NCI-H2081 treated with DMSO at 0.1 percent for 48 hours (cell line): ENCODE measurements around the gene EFL1.
"Not testable (repeated sequence)": the region's sequence is repeated elsewhere in the genome, so short reads cannot be mapped to it uniquely, and the experiment has no call there.

Experiments
- DNase-seq: peaks from one replicate; lab custom pipeline; 2025; lab: John Stamatoyannopoulos, UW

EFL1 gene

DNA sequence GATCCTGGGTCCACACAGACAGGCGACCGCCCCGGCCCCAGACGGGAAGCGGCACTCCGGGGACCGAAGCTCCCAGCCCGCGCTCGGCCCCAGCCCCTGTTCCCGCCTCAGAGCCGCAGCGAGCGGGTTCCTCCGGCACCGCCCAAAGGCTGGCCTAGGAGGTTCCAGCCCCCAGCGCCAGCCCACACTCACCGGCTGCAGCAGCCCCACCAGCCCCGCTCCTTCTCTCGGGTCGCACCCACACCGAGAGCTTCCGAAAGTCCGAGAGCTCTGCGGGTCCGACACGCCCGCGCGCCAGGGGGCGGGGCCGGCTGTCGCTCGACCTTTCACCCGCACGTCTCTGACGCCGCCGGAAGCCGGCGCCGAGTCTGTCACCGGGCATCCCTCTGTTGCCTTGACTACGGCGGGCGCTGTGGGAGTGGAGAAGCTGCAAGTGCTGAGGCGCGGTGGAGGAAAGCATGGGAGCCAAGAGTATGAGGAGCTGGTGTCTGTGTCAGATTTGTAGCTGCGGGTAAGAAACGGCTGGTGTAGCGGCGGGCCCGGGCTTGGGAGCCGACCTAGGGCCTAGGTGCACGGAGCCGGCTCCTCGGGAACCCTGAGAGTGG lies at the start of gene EFL1, which contains the start of gene SAXO2:
TSS of gene EFL1 (minus strand) at position 313 of the 605 bp plus-strand sequence. CDS start 956 bp downstream, outside the sequence.
TSS of gene SAXO2 (plus strand) at position 397 of the 605 bp plus-strand sequence. CDS start at position 459, 62 bp downstream.
- peak; percentile 42 for DNase-seq

DNA sequence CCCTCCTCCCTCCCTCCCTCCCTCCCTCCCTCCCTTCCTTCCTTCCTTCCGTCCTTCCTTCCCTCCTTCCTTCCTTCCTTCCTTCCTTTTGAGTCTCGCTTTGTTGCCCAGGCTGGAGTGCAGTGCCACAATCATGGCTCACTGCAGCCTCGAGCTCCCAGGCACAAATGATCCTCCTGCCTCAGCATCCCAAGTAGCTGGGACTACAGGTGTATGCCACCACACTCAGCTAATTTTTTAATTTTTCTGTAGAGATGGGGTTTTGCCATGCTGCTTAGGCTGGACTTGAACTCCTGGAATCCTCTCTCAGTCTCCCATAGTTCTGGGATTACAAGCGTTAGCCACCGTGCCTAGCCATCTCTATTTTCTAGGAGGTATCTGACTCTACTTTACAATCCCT lies 48.8 kb upstream of the EFL1 start:
- DNase-seq = not testable (repeated sequence)

DNA sequence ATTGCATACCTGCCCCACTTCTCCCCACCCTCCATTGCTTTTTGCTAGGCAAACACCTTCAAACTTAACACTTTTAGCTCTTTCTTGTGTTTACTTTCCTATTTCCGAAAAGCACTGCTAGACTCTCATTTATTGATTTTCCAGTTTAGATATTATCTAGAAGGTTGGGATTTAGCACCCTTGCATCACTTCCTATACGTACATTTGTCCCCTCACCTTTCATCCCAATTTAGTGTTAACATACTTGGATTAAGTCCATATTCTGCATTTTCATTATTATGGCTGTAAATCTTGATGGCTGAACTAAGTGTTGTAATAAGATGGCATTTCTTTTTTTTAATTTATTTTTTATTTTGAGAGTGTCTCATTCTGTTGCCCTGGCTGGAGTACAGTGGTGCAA lies 47.3 kb upstream of the EFL1 start:
- DNase-seq = no peak

DNA sequence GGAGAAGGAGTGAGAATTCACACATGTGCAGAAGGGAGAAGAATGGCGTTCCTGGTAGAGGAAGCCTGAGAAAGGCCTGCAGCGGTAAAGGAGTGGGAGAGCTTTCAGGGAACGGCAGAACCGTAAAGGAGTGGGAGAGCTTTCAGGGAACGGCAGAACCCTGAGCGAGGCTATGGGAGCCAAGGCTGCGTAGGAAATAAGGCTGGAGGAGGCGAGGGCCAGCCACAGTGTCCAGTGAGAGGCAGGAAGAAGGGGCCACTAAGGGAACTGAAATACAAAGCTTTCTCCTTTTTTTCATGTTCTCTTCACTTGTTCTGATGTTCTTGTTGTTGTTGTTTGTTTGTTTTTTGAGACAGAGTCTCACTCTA lies 45.2 kb upstream of the EFL1 start:
- no peak for DNase-seq

DNA sequence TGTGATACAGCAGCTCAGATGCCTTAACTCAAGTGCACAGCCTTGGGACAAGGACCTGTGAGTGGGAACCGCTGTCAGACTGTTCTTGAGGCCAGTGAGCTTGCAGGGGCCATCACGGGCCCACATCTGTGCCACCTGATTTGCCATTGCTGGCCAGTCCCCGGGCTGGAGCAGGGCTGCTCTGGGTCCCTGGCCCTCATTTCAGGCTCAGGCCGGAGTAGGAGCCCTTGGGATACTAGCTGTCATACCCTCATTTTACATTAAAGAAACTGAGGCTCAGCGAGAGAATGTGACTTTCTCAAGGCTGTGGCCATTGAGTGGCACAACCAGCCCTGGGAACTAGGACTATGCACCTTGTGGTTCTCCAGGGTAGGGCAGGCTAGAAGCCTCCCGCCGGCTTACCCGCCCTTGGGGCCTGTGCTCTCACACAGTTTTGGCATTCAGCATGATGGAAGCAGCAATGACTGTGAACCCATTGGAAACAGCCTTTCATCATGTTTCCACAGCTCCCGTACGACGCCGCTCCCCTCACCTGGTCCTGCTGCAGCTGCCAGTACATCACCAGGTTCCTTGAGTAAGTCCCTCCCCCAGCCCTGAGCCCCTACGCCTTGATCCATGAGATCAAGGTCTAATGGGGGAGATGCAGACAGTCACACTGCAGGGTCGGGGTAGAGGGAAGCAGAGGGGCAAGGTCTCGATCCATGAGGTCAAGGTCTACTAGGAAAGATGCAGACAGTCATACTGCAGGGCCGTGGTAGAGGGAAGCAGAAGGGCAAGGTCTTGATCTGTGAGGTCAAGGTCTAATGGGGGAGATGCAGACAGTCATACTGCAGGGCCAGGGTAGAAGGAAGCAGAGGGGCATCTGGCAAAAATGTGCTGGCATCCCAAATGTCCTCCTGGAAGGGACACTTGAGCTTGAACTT lies 44.5 kb upstream of the EFL1 start:
- DNase-seq = no peak

DNA sequence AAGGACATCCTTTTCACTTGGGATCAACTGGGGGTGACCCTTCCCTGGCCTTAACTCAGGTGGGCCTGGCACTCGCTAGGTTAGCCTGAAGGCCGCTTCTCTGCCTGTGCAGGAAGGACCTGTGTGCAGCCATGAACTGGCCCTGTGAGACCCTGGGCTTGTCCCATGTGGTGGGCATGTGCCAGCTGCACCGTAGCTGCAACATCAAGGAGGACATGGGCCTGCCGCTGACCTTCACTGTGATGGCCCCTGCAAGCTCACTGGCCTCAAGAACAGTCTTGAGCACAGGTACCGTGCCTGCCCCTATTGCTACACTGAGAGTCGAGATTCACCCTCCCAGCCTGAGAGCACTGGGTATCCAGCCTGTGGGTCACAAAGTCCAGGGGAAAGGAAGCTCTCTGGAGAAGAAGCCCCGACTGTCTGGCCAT lies 43.1 kb upstream of the EFL1 start:
- no peak for DNase-seq

DNA sequence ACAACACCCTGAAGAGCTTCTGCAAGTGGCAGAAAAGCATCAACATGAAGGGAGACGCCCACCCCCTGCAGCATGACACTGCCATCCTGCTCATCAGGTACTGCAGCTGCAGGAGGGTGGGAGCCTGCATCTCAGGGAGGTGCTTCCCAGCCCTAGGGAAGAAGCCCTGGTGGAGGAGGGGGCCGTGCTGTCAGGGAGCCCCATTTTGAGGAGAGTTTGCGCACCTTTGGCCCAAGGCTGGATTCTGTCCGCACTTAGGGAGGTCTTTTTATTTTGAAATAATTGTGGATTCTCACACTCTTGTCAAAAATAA lies 42.2 kb upstream of the EFL1 start:
- no peak for DNase-seq

DNA sequence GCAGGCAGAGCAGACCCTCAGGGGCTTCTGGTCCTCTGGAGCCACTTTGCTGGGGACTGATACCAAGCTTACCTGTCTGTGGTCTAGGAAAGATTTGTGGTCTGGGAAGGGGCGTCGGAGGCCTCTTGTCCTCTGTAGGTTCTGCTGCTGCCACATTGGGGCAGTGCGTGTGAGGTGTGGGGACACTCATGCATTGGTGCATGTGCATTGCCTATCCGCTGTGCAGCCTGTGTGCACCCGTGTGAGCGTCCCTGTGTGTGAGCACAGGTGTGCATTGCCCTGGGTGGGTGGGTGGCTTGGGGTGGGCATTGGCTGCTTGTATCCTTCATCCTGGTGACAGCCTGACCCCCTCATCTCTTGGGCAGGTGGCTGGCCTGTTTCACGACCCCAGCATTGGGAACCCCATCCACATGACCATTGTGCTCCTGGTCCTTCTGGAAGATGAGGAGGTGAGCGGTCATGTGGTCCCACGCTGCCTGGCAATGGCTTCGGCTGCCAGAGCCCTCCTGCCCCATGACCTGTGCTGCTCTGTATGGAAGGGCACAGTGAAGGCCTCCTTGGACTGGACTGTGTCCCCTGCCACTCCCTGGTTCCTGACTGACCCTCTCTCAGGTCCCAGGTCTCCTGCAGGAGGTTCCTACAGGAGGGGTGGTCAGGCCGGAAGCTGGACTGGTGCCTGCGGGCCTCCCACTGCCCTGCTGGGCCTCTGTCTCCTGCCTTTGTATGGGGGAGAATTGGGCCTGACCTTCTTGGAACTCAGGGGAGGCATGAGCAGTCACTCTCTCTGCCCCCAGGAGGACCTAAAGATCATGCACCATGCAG lies 41.6 kb upstream of the EFL1 start:
- DNase-seq = no peak

DNA sequence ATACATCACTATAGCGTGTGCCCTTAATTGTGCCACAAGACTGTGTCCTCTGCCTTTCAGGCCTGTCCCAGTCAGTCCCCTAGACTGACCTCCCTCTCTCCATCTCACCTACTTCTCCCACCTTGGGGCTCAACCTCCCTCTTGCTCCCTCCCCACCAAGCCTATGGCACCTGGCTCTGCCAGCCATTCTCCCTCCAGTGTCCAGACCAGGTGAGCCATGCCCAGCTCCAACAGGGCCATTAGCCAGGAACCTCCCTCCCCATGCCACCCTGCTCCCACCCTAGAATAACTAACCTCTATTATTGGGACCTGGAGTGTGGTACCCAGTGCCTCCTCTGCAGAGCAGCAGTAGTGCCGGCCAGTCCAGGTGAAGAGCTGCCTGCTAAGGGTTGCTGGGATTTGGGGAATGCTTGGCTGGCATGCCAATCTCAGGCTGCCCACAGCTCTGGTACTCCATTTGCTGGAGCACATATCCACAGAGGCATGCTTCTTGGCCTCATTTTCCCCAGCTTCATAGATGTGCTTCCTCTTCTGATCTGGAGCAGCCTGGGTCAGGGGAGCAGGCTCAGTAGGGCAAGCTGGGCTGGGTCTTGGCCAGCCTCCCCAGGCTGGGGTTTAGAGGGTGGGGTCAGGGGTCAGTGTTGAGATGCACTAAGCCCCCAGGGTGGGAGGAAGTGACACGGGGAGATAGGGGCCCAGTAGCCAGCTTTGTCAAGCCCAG lies 38.9 kb upstream of the EFL1 start:
- no peak for DNase-seq

DNA sequence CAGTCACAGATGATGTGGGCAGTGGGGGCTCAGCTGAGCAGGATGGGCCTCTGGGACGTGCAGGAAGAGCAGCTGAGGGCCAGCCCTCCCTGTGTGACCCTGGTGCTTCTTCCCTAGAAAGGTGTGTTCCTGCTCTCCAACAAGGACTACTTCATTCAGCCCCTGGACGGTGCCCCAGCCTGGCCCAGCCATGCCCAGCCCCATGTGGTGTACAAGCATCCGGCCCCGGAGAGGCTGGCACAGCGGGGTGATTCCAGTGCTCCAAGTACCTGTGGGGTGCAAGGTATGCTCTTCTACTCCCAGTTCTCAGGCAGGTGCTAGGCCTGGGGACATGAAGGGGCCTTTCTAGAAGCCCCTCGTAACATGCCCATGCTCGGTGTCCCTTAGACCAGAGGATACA lies 38.3 kb upstream of the EFL1 start:
- no peak for DNase-seq

DNA sequence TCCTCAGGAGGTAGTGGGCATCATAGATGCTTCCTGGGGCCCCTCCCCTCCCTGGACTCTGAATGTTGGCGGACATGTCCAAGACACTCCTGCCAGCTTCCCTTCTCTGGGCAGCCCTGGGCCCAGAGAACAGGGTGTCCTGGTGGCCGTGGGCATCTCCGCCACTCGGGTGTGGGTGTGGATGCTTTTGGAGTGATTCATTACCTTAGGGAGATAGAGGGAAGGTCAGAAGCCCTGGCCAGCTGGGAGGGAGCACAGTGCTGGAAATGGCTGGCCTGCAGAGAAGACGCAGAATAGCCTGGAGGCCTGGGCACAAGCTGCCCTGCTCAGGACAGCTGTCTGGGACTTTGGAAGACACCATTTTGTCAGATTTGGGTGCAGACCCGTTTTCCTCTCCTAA lies 37.8 kb upstream of the EFL1 start:
- not testable (repeated sequence) for DNase-seq

DNA sequence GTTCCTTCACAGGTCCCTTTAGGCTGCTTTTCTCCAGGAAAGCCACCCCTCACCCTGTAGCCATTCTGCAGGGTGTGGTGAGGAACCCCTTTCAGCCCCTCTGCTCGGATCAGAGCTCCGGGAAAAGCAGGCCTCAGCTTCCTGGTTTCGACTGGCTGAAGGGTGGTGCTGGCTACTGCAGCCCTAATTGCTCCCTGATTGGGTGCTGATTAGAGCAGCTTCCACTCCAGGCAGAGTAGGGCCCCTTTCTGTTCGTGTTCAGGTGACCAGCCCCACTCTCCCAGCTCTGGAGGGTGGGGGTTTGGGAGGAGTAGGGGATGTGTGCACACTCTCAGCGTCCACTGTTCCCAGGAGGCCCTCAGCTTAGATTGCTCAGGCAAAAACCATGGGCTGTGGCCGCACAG lies 37.0 kb upstream of the EFL1 start:
- DNase-seq = not testable (repeated sequence)

DNA sequence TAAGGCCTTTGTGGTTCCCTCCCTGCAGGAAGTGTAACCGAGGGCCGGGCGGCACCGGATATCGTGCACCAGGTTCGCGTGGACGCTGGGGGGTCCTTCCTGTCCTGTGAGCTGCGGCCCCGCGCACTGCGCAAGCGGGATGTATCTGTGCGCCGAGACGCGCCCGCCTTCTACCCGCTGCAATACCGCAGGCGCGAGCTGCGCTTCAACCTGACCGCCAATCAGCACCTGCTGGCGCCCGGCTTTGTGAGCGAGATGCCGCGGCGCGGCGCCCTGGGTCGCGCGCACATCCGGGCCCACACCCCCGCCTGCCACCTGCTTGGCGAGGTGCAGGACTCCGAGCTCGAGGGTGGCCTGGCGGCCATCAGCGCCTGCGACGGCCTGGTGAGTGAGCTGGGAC lies 36.0 kb upstream of the EFL1 start:
- DNase-seq = no peak

DNA sequence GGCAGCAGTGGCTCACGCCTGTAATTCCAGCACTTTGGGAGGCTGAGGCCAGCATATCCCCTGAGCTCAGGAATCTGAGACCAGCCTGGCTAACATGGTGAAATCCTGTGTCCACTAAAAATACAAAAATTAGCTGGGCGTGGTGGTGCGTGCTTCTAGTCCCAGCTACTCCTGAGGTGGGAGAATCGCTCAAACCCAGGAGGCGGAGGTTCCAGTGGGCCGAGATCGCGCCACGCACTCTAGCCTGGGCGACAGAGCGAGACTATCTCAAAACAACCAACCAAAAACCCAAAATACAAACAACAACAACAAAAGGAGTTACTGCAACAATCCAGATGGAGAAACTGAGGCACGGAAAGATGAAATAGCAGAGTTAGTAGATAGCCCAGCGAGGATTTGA lies 35.5 kb upstream of the EFL1 start:
- no peak for DNase-seq

DNA sequence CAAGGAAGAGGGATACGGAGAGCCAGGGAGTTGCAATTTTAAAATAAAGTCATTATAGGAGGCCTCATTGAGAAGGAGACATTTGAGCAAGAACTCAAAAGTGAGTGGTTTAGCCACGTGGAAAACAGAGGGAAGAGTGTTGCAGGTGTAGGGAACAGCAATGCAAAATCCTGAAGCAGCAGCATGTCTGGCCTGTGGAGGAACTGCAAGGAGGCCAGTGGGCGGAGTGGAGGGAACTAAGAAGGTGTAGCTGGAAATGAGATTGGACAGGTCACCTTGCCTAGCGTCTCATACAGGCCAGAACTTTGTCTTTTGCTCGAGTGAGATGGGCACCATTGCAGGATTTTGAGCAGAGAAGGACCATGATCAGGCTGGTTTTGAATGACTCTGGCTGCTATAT lies 35.0 kb upstream of the EFL1 start:
- no peak for DNase-seq

DNA sequence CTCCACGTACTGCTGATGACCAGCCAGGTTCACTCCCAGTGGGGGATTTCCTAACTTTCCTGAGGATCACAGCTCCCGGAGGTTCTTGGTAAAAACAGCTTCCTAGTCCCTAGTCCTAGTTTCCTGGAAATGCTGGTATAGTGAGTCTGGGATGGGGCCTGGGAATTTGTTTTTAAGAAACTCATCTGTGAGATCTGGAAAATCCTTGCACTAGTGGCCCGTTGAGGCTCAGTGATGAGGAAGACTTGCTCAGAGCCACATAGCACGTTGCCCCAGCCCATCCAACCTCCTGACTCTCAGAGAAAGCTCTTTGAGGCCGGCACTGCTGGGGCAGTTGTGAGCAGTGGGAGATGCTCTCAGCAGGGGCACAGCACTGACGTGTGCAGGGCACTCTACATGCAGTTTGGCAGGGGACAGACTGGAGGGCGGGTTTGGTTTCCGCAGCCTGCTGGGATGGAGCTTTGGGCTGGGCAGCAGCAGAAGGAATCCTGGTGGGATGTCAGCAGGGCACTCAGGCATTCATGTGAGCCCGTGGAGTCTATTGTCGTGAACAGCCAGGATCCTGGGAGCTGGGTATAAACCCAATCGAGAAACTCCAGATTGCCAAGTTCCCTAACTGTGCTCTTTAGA lies 31.6 kb upstream of the EFL1 start:
- DNase-seq = no peak

DNA sequence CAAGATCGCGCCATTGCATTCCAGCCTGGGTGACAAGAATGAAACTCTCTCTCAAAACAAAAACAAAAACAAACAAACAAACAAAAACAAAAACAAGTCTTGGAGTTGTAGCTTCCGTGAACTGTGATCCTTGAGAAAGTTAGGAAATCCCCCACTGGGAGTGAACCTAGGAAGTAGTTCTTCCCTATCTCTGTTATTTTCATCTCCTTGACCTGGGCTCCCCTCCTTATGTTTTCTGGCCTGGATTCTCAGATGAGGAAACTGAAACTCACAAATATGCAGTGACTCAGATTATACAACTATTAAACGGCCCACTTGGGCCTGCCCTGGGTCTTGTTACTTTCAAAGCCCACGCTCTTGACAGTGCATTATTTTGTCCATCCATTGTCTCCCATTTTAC lies 29.7 kb upstream of the EFL1 start:
- no peak for DNase-seq

DNA sequence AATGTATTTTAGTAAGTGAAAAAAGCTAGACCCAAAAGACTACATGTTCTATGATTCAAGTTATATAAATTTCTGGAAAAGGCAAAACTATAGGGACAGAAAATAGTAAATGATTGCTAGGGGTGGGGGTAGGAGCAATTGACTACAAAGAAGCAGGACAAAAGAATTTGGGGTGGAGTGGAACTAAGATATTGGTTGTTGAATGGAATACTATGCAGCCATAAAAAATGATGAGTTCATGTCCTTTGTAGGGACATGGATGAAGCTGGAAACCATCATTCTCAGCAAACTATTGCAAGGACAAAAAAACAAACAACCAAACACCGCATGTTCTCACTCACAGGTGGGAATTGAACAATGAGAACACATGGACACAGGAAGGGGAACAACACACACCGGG lies 25.7 kb upstream of the EFL1 start:
- DNase-seq = not testable (repeated sequence)

DNA sequence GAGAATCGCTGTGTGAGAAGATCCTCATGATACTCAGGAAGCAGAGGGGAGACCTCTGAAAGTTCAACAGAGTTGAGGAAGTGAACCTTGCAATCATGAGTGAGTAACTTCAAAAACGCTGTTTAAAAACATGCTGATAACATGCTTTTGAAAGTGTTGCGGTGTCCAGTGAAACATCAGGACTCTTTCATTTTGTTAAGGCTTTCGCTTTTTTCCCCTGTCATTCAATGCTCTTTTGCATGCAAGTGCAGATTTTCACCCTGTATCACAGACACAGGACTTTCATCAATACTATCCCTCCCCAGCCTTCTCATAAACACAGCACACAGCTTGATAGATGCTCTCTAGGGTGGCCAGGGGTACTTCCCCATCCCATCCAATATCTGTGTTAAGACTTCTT lies 23.9 kb upstream of the EFL1 start:
- DNase-seq = not testable (repeated sequence)

DNA sequence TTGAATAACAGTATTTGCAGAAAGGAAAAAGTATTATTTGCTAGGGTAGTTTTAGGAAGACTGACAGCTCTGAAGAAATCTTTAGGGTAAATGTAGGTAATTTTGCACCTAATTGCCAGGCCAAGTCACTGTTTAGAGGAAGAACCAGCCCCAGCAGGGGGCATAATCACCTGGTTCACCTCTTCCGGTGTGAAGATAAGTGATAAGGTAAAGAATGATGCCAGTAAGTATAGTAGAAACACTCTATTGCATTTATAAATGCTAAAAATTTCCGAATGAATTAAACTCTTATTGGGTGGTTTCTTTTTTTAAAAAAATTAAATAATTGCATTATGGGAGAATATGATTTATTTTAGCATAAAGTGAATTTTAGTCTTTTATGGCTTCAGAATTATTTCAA lies 21.8 kb upstream of the EFL1 start:
- not testable (repeated sequence) for DNase-seq

DNA sequence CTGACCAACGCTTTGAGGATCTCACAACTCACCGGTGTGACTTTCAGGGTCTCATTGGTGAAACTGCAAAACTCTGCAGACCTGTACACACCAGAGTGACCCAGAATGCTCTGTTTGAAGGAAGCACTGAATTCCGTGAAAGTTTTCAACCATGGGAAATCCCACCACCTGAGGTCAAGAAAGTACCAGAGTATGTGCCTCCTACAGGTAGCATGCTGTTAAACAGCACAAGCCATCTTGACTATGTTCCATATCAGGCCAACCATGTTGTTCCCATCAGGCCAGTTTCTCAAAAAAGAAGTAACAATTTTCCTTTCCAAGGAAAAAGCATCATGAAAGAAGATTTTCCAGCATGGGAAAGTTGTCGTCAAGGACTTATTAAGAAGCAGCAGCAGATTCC lies 19.9 kb upstream of the EFL1 start:
- DNase-seq = not testable (repeated sequence)

DNA sequence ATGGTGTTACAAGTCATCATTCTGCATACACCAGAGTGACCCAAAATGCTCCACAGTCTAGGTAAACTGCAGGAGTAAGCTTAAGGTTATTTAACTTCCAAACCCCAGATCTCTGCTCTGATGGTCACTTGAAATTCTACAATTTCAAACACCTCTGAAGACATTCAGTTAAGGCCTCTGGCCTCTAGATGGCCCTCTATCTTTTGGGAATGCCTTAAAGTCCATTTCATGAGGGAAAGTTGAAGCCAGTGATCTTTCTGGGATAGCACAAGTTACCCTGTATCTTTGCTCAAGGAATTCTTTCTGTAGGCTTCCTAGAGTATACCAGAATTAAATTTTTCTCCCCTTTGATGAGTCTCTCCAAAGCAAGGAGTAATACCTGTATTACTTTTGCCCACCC lies 18.7 kb upstream of the EFL1 start:
- not testable (repeated sequence) for DNase-seq
